ENCODE results near the gene SORBS2.

DNA sequence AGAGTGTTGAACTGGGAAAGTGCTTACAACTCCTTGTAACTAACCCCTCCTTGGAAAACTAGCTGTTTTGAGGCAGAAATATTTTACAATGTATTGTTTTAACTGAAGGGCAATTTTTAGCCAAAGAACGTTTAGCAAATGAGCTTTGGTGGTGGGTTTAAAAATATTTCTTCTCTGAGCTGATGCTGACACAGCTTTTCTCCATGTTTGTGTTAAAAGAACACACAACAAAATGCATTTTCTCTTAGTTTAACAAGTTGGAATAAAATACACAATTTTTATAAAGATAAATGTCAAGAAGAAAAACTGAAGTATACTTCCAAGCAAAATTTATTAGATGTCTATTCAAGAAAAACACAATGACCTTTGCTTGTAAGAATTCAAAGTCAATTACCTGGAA, 226.8 kb downstream of the SORBS2 start:
- TF ChIP-seq SP1 (IDR thresholded peaks at IDR 0.05; ENCODE audit: low read depth, low read length) = no peak
- TF ChIP-seq FOSL1 (IDR thresholded peaks at IDR 0.05; ENCODE audit: insufficient read depth, low read depth, low read length) = no peak
- no peak for TF ChIP-seq POLR2AphosphoS5 (IDR thresholded peaks at IDR 0.05; ENCODE audit: low read depth, low read length)
- TF ChIP-seq, protein P1, sequence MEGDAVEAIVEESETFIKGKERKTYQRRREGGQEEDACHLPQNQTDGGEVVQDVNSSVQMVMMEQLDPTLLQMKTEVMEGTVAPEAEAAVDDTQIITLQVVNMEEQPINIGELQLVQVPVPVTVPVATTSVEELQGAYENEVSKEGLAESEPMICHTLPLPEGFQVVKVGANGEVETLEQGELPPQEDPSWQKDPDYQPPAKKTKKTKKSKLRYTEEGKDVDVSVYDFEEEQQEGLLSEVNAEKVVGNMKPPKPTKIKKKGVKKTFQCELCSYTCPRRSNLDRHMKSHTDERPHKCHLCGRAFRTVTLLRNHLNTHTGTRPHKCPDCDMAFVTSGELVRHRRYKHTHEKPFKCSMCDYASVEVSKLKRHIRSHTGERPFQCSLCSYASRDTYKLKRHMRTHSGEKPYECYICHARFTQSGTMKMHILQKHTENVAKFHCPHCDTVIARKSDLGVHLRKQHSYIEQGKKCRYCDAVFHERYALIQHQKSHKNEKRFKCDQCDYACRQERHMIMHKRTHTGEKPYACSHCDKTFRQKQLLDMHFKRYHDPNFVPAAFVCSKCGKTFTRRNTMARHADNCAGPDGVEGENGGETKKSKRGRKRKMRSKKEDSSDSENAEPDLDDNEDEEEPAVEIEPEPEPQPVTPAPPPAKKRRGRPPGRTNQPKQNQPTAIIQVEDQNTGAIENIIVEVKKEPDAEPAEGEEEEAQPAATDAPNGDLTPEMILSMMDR (IDR thresholded peaks at IDR 0.05; ENCODE audit: control extremely low read depth in 1 of 3, insufficient read depth in 1 of 3, low read depth in 1 of 3, low read length in 3 of 3) = no peak
- TF ChIP-seq RBBP5 (IDR thresholded peaks at IDR 0.05; ENCODE audit: borderline replicate concordance, low read depth, low read length) = no peak
- no peak for TF ChIP-seq EP300 (IDR thresholded peaks at IDR 0.05; ENCODE audit: borderline replicate concordance in 1 of 2, low read depth in 2 of 2, low read length in 2 of 2)
- TF ChIP-seq, protein P2, sequence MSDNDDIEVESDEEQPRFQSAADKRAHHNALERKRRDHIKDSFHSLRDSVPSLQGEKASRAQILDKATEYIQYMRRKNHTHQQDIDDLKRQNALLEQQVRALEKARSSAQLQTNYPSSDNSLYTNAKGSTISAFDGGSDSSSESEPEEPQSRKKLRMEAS (IDR thresholded peaks at IDR 0.05) = no peak
- TF ChIP-seq, protein P3, sequence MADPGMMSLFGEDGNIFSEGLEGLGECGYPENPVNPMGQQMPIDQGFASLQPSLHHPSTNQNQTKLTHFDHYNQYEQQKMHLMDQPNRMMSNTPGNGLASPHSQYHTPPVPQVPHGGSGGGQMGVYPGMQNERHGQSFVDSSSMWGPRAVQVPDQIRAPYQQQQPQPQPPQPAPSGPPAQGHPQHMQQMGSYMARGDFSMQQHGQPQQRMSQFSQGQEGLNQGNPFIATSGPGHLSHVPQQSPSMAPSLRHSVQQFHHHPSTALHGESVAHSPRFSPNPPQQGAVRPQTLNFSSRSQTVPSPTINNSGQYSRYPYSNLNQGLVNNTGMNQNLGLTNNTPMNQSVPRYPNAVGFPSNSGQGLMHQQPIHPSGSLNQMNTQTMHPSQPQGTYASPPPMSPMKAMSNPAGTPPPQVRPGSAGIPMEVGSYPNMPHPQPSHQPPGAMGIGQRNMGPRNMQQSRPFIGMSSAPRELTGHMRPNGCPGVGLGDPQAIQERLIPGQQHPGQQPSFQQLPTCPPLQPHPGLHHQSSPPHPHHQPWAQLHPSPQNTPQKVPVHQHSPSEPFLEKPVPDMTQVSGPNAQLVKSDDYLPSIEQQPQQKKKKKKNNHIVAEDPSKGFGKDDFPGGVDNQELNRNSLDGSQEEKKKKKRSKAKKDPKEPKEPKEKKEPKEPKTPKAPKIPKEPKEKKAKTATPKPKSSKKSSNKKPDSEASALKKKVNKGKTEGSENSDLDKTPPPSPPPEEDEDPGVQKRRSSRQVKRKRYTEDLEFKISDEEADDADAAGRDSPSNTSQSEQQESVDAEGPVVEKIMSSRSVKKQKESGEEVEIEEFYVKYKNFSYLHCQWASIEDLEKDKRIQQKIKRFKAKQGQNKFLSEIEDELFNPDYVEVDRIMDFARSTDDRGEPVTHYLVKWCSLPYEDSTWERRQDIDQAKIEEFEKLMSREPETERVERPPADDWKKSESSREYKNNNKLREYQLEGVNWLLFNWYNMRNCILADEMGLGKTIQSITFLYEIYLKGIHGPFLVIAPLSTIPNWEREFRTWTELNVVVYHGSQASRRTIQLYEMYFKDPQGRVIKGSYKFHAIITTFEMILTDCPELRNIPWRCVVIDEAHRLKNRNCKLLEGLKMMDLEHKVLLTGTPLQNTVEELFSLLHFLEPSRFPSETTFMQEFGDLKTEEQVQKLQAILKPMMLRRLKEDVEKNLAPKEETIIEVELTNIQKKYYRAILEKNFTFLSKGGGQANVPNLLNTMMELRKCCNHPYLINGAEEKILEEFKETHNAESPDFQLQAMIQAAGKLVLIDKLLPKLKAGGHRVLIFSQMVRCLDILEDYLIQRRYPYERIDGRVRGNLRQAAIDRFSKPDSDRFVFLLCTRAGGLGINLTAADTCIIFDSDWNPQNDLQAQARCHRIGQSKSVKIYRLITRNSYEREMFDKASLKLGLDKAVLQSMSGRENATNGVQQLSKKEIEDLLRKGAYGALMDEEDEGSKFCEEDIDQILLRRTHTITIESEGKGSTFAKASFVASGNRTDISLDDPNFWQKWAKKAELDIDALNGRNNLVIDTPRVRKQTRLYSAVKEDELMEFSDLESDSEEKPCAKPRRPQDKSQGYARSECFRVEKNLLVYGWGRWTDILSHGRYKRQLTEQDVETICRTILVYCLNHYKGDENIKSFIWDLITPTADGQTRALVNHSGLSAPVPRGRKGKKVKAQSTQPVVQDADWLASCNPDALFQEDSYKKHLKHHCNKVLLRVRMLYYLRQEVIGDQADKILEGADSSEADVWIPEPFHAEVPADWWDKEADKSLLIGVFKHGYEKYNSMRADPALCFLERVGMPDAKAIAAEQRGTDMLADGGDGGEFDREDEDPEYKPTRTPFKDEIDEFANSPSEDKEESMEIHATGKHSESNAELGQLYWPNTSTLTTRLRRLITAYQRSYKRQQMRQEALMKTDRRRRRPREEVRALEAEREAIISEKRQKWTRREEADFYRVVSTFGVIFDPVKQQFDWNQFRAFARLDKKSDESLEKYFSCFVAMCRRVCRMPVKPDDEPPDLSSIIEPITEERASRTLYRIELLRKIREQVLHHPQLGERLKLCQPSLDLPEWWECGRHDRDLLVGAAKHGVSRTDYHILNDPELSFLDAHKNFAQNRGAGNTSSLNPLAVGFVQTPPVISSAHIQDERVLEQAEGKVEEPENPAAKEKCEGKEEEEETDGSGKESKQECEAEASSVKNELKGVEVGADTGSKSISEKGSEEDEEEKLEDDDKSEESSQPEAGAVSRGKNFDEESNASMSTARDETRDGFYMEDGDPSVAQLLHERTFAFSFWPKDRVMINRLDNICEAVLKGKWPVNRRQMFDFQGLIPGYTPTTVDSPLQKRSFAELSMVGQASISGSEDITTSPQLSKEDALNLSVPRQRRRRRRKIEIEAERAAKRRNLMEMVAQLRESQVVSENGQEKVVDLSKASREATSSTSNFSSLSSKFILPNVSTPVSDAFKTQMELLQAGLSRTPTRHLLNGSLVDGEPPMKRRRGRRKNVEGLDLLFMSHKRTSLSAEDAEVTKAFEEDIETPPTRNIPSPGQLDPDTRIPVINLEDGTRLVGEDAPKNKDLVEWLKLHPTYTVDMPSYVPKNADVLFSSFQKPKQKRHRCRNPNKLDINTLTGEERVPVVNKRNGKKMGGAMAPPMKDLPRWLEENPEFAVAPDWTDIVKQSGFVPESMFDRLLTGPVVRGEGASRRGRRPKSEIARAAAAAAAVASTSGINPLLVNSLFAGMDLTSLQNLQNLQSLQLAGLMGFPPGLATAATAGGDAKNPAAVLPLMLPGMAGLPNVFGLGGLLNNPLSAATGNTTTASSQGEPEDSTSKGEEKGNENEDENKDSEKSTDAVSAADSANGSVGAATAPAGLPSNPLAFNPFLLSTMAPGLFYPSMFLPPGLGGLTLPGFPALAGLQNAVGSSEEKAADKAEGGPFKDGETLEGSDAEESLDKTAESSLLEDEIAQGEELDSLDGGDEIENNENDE (IDR thresholded peaks at IDR 0.05; ENCODE audit: insufficient replicate concordance, low read length) = no peak
- no peak for TF ChIP-seq EGR1 (IDR thresholded peaks at IDR 0.05; ENCODE audit: borderline replicate concordance, low read depth, low read length)
- TF ChIP-seq YY1 (IDR thresholded peaks at IDR 0.05; ENCODE audit: low read depth, low read length) = no peak
- TF ChIP-seq TCF12 (IDR thresholded peaks at IDR 0.05; ENCODE audit: low read depth, low read length) = no peak
